GM12864 (cell line): Measurements from ENCODE around the gene MYO1A.
A peak's percentile ranks its signal among the peaks of the same experiment; 100 is the strongest.

Experiments
- DNase-seq: peaks from one replicate; pipeline ENCODE4 v3.0.0-alpha.2; 2011; ENCODE audit warnings: low read depth
- H3K4me3 ChIP-seq: 2 replicates; pipeline ENCODE4 v1.5.1; 2011; ENCODE audit warnings: mild to moderate bottlenecking, low read depth, low read length, control low read depth
- CTCF ChIP-seq: IDR thresholded peaks from 2 replicates; pipeline ENCODE4 v1.5.1; 2011; ENCODE audit warnings: low read depth, mild to moderate bottlenecking, moderate library complexity, low read length, control low read depth, inconsistent platforms; ENCODE audit errors: missing control alignments

The MYO1A gene

GRCh38 chr12:57095440-57095839, 45.5 kb upstream of the MYO1A start:
- H3K4me3 ChIP-seq: no peak overlapping the region
- TF ChIP-seq CTCF: no peak
- DNase-seq: no peak

- no peak for DNase-seq
- no peak for TF ChIP-seq CTCF
- H3K4me3 ChIP-seq: no peak overlapping the region; the same call in 1 of the 2 replicates
Measured at GRCh38 chr12:57094208-57095160, 44.6 kb upstream of the MYO1A start.

- DNase-seq: no peak
- H3K4me3 ChIP-seq: peak overlapping the region; percentile 27
Measured at GRCh38 chr12:57093415-57094207, 43.7 kb upstream of the MYO1A start.

GRCh38 chr12:57092876-57093414, 43.0 kb upstream of the MYO1A start:
- no peak for DNase-seq
- H3K4me3 ChIP-seq: 0 out of 2 replicates have a peak overlapping the region, but pooled peaks have one; percentile 27
- TF ChIP-seq CTCF: no peak

More at GRCh38 chr12:57093415-57094207, 43.7 kb upstream of the MYO1A start:
- peak; percentile 78 for TF ChIP-seq CTCF

- TF ChIP-seq CTCF: no peak
- no peak overlapping the region for H3K4me3 ChIP-seq
- no peak for DNase-seq
Measured at GRCh38 chr12:57092529-57092862, 42.6 kb upstream of the MYO1A start.

GRCh38 chr12:57091638-57092528, 42.0 kb upstream of the MYO1A start:
- no peak for DNase-seq
- TF ChIP-seq CTCF: no peak
- H3K4me3 ChIP-seq: no peak overlapping the region
